ENCODE results near the gene GPR37. TPM values are rescaled to one million over a fixed set of nuclear protein-coding genes. Genes with fewer than 3 reads are reported as not detected.

Gene GPR37
- total RNA-seq, 1 donor from 2014 or later, result 0.21 TPM

- Mint-ChIP-seq H3K4me1 (peaks cover 9% of the 10 kb centered on the region), H3K27me3 (ENCODE audit: insufficient read depth, low read depth) (no peaks in the 10 kb centered on the region)
Measured at GRCh38 chr7:124811341-124811740, 45.7 kb upstream of the GPR37 start.

GRCh38 chr7:124810605-124811004, 45.0 kb upstream of the GPR37 start:
- Mint-ChIP-seq H3K36me3 (no peaks in the 10 kb centered on the region), H3K4me1 (peaks cover 9% of the 10 kb centered on the region), H3K27me3 (ENCODE audit: insufficient read depth, low read depth) (no peaks in the 10 kb centered on the region), H3K9me3 (no peaks in the 10 kb centered on the region), H3K27ac (no peak overlapping the region), H3K4me3 (no peak overlapping the region)
- H3K9ac ChIP-seq, result no peak overlapping the region
- no peak overlapping the region for H2AFZ ChIP-seq (replicated peaks)
- no peaks in the 10 kb centered on the region for H3K36me3 ChIP-seq
- peak overlapping the region; percentile 6 for H3K4me2 ChIP-seq
- peak; percentile 25 for DNase-seq (ENCODE audit: low spot score)
- no peak overlapping the region for H3K27ac ChIP-seq
- TF ChIP-seq, protein P1, sequence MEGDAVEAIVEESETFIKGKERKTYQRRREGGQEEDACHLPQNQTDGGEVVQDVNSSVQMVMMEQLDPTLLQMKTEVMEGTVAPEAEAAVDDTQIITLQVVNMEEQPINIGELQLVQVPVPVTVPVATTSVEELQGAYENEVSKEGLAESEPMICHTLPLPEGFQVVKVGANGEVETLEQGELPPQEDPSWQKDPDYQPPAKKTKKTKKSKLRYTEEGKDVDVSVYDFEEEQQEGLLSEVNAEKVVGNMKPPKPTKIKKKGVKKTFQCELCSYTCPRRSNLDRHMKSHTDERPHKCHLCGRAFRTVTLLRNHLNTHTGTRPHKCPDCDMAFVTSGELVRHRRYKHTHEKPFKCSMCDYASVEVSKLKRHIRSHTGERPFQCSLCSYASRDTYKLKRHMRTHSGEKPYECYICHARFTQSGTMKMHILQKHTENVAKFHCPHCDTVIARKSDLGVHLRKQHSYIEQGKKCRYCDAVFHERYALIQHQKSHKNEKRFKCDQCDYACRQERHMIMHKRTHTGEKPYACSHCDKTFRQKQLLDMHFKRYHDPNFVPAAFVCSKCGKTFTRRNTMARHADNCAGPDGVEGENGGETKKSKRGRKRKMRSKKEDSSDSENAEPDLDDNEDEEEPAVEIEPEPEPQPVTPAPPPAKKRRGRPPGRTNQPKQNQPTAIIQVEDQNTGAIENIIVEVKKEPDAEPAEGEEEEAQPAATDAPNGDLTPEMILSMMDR (IDR thresholded peaks at IDR 0.05), result no peak
- TF ChIP-seq EZH2phosphoT487 (IDR thresholded peaks at IDR 0.05) (no peak), EZH2 (IDR thresholded peaks at IDR 0.05) (no peak)
- H3K79me2 ChIP-seq (ENCODE audit: low read depth), result no peaks in the 10 kb centered on the region
- no peaks in the 10 kb centered on the region for H3K9me3 ChIP-seq (ENCODE audit: low read depth)
- no peaks in the 10 kb centered on the region for H3F3A ChIP-seq (ENCODE audit: low read depth)
- H3K27me3 ChIP-seq, result no peaks in the 10 kb centered on the region
- peaks cover 15% of the 10 kb centered on the region for H3K4me1 ChIP-seq
- H4K20me1 ChIP-seq (ENCODE audit: low read depth), result no peaks in the 10 kb centered on the region
- no peak overlapping the region for H3K4me3 ChIP-seq

More at GRCh38 chr7:124811341-124811740, 45.7 kb upstream of the GPR37 start:
- Histone ChIP-seq H3K36me3 (no peaks in the 10 kb centered on the region), H3K4me3 (no peak overlapping the region), H3K4me1 (peaks cover 15% of the 10 kb centered on the region), H3K79me2 (ENCODE audit: low read depth) (no peaks in the 10 kb centered on the region), H3F3A (ENCODE audit: low read depth) (no peaks in the 10 kb centered on the region), H3K27ac (no peak overlapping the region), H3K9me3 (ENCODE audit: low read depth) (no peaks in the 10 kb centered on the region), H3K9ac (no peak overlapping the region), H3K27me3 (no peaks in the 10 kb centered on the region), H2AFZ (replicated peaks) (no peak overlapping the region), H4K20me1 (ENCODE audit: low read depth) (no peaks in the 10 kb centered on the region), H3K4me2 (no peak overlapping the region)
- TF ChIP-seq EZH2phosphoT487 (IDR thresholded peaks at IDR 0.05) (no peak), EZH2 (IDR thresholded peaks at IDR 0.05) (no peak)
- TF ChIP-seq, protein P1 (IDR thresholded peaks at IDR 0.05), result no peak
- DNase-seq (ENCODE audit: low spot score), result no peak
- Mint-ChIP-seq H3K27ac (no peak overlapping the region), H3K4me3 (no peak overlapping the region), H3K9me3 (no peaks in the 10 kb centered on the region), H3K36me3 (no peaks in the 10 kb centered on the region)

DNA sequence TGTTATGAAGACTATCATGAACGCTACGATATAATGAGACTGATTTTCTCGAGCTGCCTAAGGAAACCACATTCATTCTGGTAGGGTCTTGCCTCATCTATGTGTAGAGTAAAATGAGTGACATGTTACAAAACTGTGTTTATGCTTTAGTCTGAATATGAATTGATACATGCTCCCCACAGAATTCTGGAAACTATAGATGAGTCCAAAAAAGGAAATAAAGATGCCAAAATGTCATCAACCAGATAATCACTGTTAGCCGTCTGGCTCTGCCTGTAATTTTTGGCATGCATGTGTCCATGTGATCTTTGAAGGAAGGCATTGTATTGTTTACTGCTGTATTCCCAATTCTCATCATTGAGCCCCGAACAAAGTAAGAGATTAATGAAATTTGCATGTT, 42.6 kb upstream of the GPR37 start:
- Histone ChIP-seq H3K27me3 (no peaks in the 10 kb centered on the region), H3K9me3 (ENCODE audit: low read depth) (no peaks in the 10 kb centered on the region), H3K9ac (no peak overlapping the region), H3K4me3 (no peak overlapping the region), H3K4me1 (peaks cover 11% of the 10 kb centered on the region), H3K79me2 (ENCODE audit: low read depth) (no peaks in the 10 kb centered on the region), H3K36me3 (no peaks in the 10 kb centered on the region), H3K27ac (no peak overlapping the region), H3K4me2 (no peak overlapping the region), H3F3A (ENCODE audit: low read depth) (no peaks in the 10 kb centered on the region), H4K20me1 (ENCODE audit: low read depth) (no peaks in the 10 kb centered on the region), H2AFZ (replicated peaks) (no peak overlapping the region)
- Mint-ChIP-seq H3K27ac (no peak overlapping the region), H3K4me1 (peaks cover 6% of the 10 kb centered on the region), H3K4me3 (no peak overlapping the region), H3K36me3 (no peaks in the 10 kb centered on the region), H3K27me3 (ENCODE audit: insufficient read depth, low read depth) (no peaks in the 10 kb centered on the region), H3K9me3 (no peaks in the 10 kb centered on the region)
- DNase-seq (ENCODE audit: low spot score), result no peak
- TF ChIP-seq, protein P1 (IDR thresholded peaks at IDR 0.05), result no peak
- TF ChIP-seq EZH2phosphoT487 (IDR thresholded peaks at IDR 0.05), result no peak
- no peak for TF ChIP-seq EZH2 (IDR thresholded peaks at IDR 0.05)

Measured in neural progenitor cell (in vitro differentiated cells).